ENCODE measurements around the gene GPC6.

GPC6 gene

GRCh38 chr13:94119360-94119936, 892.8 kb downstream of the GPC6 start:
- H3K4me3 ChIP-seq (ENCODE audit: control insufficient read depth, low read depth, low read length): no peak overlapping the region
- TF ChIP-seq, protein P1, sequence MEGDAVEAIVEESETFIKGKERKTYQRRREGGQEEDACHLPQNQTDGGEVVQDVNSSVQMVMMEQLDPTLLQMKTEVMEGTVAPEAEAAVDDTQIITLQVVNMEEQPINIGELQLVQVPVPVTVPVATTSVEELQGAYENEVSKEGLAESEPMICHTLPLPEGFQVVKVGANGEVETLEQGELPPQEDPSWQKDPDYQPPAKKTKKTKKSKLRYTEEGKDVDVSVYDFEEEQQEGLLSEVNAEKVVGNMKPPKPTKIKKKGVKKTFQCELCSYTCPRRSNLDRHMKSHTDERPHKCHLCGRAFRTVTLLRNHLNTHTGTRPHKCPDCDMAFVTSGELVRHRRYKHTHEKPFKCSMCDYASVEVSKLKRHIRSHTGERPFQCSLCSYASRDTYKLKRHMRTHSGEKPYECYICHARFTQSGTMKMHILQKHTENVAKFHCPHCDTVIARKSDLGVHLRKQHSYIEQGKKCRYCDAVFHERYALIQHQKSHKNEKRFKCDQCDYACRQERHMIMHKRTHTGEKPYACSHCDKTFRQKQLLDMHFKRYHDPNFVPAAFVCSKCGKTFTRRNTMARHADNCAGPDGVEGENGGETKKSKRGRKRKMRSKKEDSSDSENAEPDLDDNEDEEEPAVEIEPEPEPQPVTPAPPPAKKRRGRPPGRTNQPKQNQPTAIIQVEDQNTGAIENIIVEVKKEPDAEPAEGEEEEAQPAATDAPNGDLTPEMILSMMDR (IDR thresholded peaks at IDR 0.05; ENCODE audit: control insufficient read depth, insufficient read depth, low read depth, low read length, missing control alignments): no peak
- DNase-seq (ENCODE audit: low read depth): no peak

GRCh38 chr13:94120878-94121277, 894.3 kb downstream of the GPC6 start:
- no peak for DNase-seq (ENCODE audit: low read depth)
- no peak overlapping the region for H3K4me3 ChIP-seq (ENCODE audit: control insufficient read depth, low read depth, low read length)
- TF ChIP-seq, protein P1 (IDR thresholded peaks at IDR 0.05; ENCODE audit: control insufficient read depth, insufficient read depth, low read depth, low read length, missing control alignments): no peak

GRCh38 chr13:94121686-94122085, 895.1 kb downstream of the GPC6 start:
- no peak overlapping the region for H3K4me3 ChIP-seq (ENCODE audit: control insufficient read depth, low read depth, low read length)
- TF ChIP-seq, protein P1 (IDR thresholded peaks at IDR 0.05; ENCODE audit: control insufficient read depth, insufficient read depth, low read depth, low read length, missing control alignments): no peak
- peak; percentile 11 for DNase-seq (ENCODE audit: low read depth)

GRCh38 chr13:94122300-94122915, 895.8 kb downstream of the GPC6 start:
- TF ChIP-seq, protein P1 (IDR thresholded peaks at IDR 0.05; ENCODE audit: control insufficient read depth, insufficient read depth, low read depth, low read length, missing control alignments): no peak
- DNase-seq (ENCODE audit: low read depth): no peak
- no peak overlapping the region for H3K4me3 ChIP-seq (ENCODE audit: control insufficient read depth, low read depth, low read length)

DNA sequence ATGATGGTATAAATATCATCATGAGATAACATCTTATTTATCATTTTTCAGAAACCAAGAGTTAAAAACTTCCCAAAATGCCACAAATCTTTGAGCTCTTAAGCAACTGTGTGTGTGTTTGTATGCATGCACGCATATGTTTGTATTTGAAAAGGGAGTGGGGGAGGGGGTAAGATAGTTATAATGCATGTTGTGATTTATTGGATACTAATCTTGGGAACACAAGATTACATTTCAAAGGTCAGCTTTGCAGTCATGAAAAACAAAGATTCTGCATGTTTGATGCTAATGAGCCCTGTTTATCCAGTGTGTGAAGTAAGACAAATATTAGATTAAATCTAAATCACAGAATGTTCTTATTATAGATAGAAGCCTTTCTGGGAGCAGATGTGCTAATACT, 897.0 kb downstream of the GPC6 start:
- TF ChIP-seq, protein P1 (IDR thresholded peaks at IDR 0.05; ENCODE audit: control insufficient read depth, insufficient read depth, low read depth, low read length, missing control alignments): no peak
- no peak overlapping the region for H3K4me3 ChIP-seq (ENCODE audit: control insufficient read depth, low read depth, low read length)
- no peak for DNase-seq (ENCODE audit: low read depth)

DNA sequence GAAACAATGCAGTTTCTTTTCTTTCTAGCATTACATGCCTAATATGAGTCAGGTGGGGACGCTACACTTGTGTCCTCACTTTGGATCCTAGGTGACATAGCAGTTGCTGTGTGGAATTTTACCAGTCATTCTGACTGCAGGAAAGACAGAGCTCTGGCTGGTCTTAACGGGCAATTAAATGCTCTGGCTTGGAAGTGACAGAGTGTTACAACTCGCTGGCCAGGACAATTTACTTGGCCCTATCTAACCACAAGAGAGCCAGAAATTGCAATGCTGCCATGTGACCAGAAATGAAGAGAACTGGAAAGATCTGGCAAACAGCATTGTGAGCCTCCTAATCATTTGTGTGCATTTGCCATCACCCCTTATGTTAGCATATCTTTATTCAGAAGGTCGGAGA, 901.8 kb downstream of the GPC6 start:
- no peak overlapping the region for H3K4me3 ChIP-seq (ENCODE audit: control insufficient read depth, low read depth, low read length)
- DNase-seq (ENCODE audit: low read depth): no peak
- TF ChIP-seq, protein P1 (IDR thresholded peaks at IDR 0.05; ENCODE audit: control insufficient read depth, insufficient read depth, low read depth, low read length, missing control alignments): no peak
